H1 (cell line): Measurements from ENCODE around the gene SCNN1B. TPM values are rescaled to one million over a fixed set of nuclear protein-coding genes. Genes with fewer than 3 reads are reported as not detected.
A peak's percentile ranks its signal among the peaks of the same experiment; 100 is the strongest.

Experiments used
- CTCF ChIA-PET: fragments of 300-600 bp; sonication (Branson Sonifier 250); formaldehyde crosslinking; loops from one replicate; lab custom pipeline; 2021; ENCODE audit not compliant: partially characterized antibody; lab: Charles Lee
- POLR2A ChIA-PET: fragments of 300-600 bp; sonication (Branson Sonifier 250); formaldehyde crosslinking; loops from one replicate; lab custom pipeline; 2021; ENCODE audit warnings: inconsistent platforms; ENCODE audit not compliant: partially characterized antibody; lab: Charles Lee
- DNase-seq, 2 experiments: peaks; one replicate each; pipeline versions ENCODE4 v3.0.0 to v3.0.0-alpha.2; 2010 to 2022; ENCODE audit warnings: low spot score in 2 of 2, low read depth in 1 of 2, mixed read lengths in 1 of 2
- FAIRE-seq: peaks from 2 replicates; lab custom pipeline; 2011; peaks lifted over from hg19 to GRCh38; lab: Jason Lieb, UNC
- H2AFZ ChIP-seq: 2 replicates; pipeline ENCODE4 v1.8.1; 2012; ENCODE audit warnings: low read length, inconsistent platforms
- H2AK5ac ChIP-seq: 2 replicates; pipeline ENCODE4 v1.6.1; 2013; ENCODE audit warnings: low read depth, low read length
- H2BK120ac ChIP-seq: replicated peaks from 2 replicates; pipeline ENCODE3; 2013; ENCODE audit warnings: low read depth, low read length, inconsistent platforms
- H2BK12ac ChIP-seq: 2 replicates; pipeline ENCODE4 v1.6.1; 2013; ENCODE audit warnings: low read depth, low read length
- H2BK15ac ChIP-seq: 2 replicates; pipeline ENCODE4 v1.6.1; 2013; ENCODE audit warnings: low read length
- H2BK20ac ChIP-seq: 2 replicates; pipeline ENCODE4 v1.6.1; 2013; ENCODE audit warnings: low read length
- H2BK5ac ChIP-seq: 2 replicates; pipeline ENCODE4 v1.6.1; 2013; ENCODE audit warnings: low read depth, low read length
- H3K14ac ChIP-seq: 2 replicates; pipeline ENCODE4 v1.6.1; 2013; ENCODE audit warnings: inconsistent platforms; ENCODE audit not compliant: insufficient read length
- H3K18ac ChIP-seq: 2 replicates; pipeline ENCODE4 v1.6.1; 2013; ENCODE audit warnings: low read length; ENCODE audit errors: extremely low read depth
- H3K23ac ChIP-seq: 2 replicates; pipeline ENCODE4 v1.6.1; 2013; ENCODE audit warnings: inconsistent platforms; ENCODE audit not compliant: insufficient read length
- H3K23me2 ChIP-seq: 2 replicates; pipeline ENCODE4 v1.6.1; 2013; ENCODE audit warnings: low read depth, low read length
- H3K27ac ChIP-seq: 2 replicates; pipeline ENCODE4 v1.6.1; 2011; ENCODE audit warnings: low read depth, low read length, inconsistent platforms
- H3K27me3 ChIP-seq, 4 experiments: replicated peaks in 1 of 4; 1 replicate in 1 of 4; 2 replicates in 3 of 4; pipeline versions ENCODE4 v1.6.1 to v1.8.1; 2011 to 2013; ENCODE audit warnings: low read length in 3 of 4, mild to moderate bottlenecking in 3 of 4, inconsistent platforms in 2 of 4, mixed read lengths in 2 of 4, moderate library complexity in 1 of 4; ENCODE audit not compliant: control insufficient read depth in 3 of 4, insufficient read depth in 3 of 4; ENCODE audit errors: extremely low read depth in 1 of 4
- H3K36me3 ChIP-seq, 4 experiments: 2 replicates each; pipeline versions ENCODE4 v1.6.1 to v1.8.1; 2011 to 2013; ENCODE audit warnings: mild to moderate bottlenecking in 4 of 4, low read length in 3 of 4, moderate library complexity in 2 of 4, control low read depth in 1 of 4, inconsistent platforms in 1 of 4; ENCODE audit not compliant: insufficient read depth in 4 of 4, control insufficient read depth in 2 of 4
- H3K4ac ChIP-seq: replicated peaks from 2 replicates; pipeline ENCODE3; 2013; ENCODE audit warnings: low read length, low read depth, mixed read lengths, inconsistent platforms; ENCODE audit not compliant: insufficient read length
- H3K4me1 ChIP-seq, 4 experiments: replicated peaks in 1 of 4; 1 replicate in 1 of 4; 2 replicates in 3 of 4; pipeline versions ENCODE4 v1.6.1 to v1.8.1; 2011 to 2013; ENCODE audit warnings: low read length in 3 of 4, inconsistent platforms in 2 of 4, mixed read lengths in 1 of 4; ENCODE audit not compliant: insufficient read depth in 4 of 4, control insufficient read depth in 3 of 4
- H3K4me2 ChIP-seq, 2 experiments: 2 replicates each; pipeline versions ENCODE4 v1.6.1 to v1.8.1; 2011 to 2013; ENCODE audit warnings: low read depth in 2 of 2, low read length in 2 of 2, control low read depth in 1 of 2, inconsistent platforms in 1 of 2, mild to moderate bottlenecking in 1 of 2; ENCODE audit not compliant: insufficient read depth in 1 of 2
- H3K4me3 ChIP-seq, 4 experiments: fragments of 200-600, 300-600 bp in 1 of 4; sonication (generic), shearing (Covaris generic), sonication (Bioruptor Twin) in 1 of 4; 2 replicates each; pipeline versions ENCODE4 v1.5.1 to v1.8.1; 2011 to 2016; ENCODE audit warnings: low read length in 4 of 4, low read depth in 3 of 4, control low read depth in 2 of 4, inconsistent platforms in 2 of 4, mild to moderate bottlenecking in 2 of 4, mixed read lengths in 1 of 4, moderate library complexity in 1 of 4; ENCODE audit not compliant: insufficient read depth in 2 of 4; ENCODE audit errors: extremely low read depth in 1 of 4
- H3K56ac ChIP-seq: replicated peaks from 2 replicates; pipeline ENCODE3; 2013; ENCODE audit warnings: low read depth, mild to moderate bottlenecking, mixed read lengths, low read length, inconsistent platforms; ENCODE audit not compliant: insufficient read length
- H3K79me1 ChIP-seq: 2 replicates; pipeline ENCODE4 v1.6.1; 2013; ENCODE audit warnings: low read depth, low read length, control low read depth
- H3K79me2 ChIP-seq, 2 experiments: 2 replicates each; pipeline versions ENCODE4 v1.6.1 to v1.8.1; 2012 to 2013; ENCODE audit warnings: low read length in 2 of 2, mild to moderate bottlenecking in 2 of 2, inconsistent platforms in 1 of 2; ENCODE audit not compliant: insufficient read depth in 2 of 2, control insufficient read depth in 1 of 2
- H3K9ac ChIP-seq, 4 experiments: replicated peaks in 1 of 4; 1 replicate in 1 of 4; 2 replicates in 3 of 4; pipeline versions ENCODE4 v1.6.1 to v1.8.1; 2011 to 2013; ENCODE audit warnings: low read depth in 3 of 4, low read length in 3 of 4, control low read depth in 2 of 4, mild to moderate bottlenecking in 2 of 4, moderate library complexity in 2 of 4, inconsistent platforms in 1 of 4; ENCODE audit errors: extremely low read depth in 1 of 4
- H3K9me3 ChIP-seq, 2 experiments: 2 replicates each; pipeline versions ENCODE4 v1.6.1 to v1.8.1; 2012 to 2013; ENCODE audit warnings: mild to moderate bottlenecking in 2 of 2, moderate library complexity in 2 of 2, control low read depth in 1 of 2, inconsistent platforms in 1 of 2, low read depth in 1 of 2, low read length in 1 of 2, mixed read lengths in 1 of 2; ENCODE audit not compliant: insufficient read depth in 2 of 2
- H4K20me1 ChIP-seq, 2 experiments: replicated peaks in 1 of 2; 2 replicates each; pipeline versions ENCODE3 to v1.8.1; 2011 to 2013; ENCODE audit warnings: inconsistent platforms in 2 of 2, low read length in 2 of 2, mild to moderate bottlenecking in 1 of 2; ENCODE audit not compliant: insufficient read depth in 2 of 2, control insufficient read depth in 1 of 2
- H4K5ac ChIP-seq: 2 replicates; pipeline ENCODE4 v1.6.1; 2013; ENCODE audit warnings: low read length, low read depth, mixed read lengths, inconsistent platforms; ENCODE audit not compliant: insufficient read length
- H4K8ac ChIP-seq: 2 replicates; pipeline ENCODE4 v1.8.0; 2013; ENCODE audit warnings: mild to moderate bottlenecking, moderate library complexity, low read length, inconsistent platforms; ENCODE audit not compliant: insufficient read depth; ENCODE audit errors: extremely low read depth
- H4K91ac ChIP-seq: replicated peaks from 2 replicates; pipeline ENCODE3; 2013; ENCODE audit warnings: low read length, mixed read lengths, inconsistent platforms; ENCODE audit not compliant: insufficient read length
- CTBP2 ChIP-seq: IDR thresholded peaks from 2 replicates; pipeline ENCODE4 v1.7.0; 2011; ENCODE audit warnings: borderline replicate concordance, mild to moderate bottlenecking, moderate library complexity, mixed read lengths, low read length; ENCODE audit not compliant: insufficient read depth, insufficient read length
- RBBP5 ChIP-seq: IDR thresholded peaks from 2 replicates; pipeline ENCODE4 v1.7.1; 2012; ENCODE audit warnings: low read depth, mild to moderate bottlenecking, inconsistent platforms, low read length, moderate library complexity, borderline replicate concordance
- SUZ12 ChIP-seq: fragments of 200-600 bp; sonication (generic); IDR thresholded peaks from 2 replicates; pipeline ENCODE4 v1.6.1; 2012; ENCODE audit warnings: mild to moderate bottlenecking, inconsistent platforms, low read length, moderate library complexity, mixed read lengths
- WGBS, 2 experiments: shearing (Covaris generic) in 1 of 2; methylation state at CpG; one replicate each; pipeline versions ENCODE4 v1.1.6 to v1.1.7; 2013 to 2015; ENCODE audit warnings: low lambda C conversion rate in 2 of 2, mixed read lengths in 2 of 2, inconsistent platforms in 1 of 2, low coverage in 1 of 2, missing lambda C conversion rate in 1 of 2; ENCODE audit not compliant: insufficient replicate concordance in 2 of 2, insufficient coverage in 1 of 2, insufficient read length in 1 of 2; ENCODE audit errors: extremely low coverage in 1 of 2, missing lambda C conversion rate in 1 of 2; 5-methylcytosine and 5-hydroxymethylcytosine counted together
- polyA plus RNA-seq, 7 experiments: library from polyadenylated mRNA; depleted of rRNA in 3 of 7; stranded (reverse) in 5 of 7; unstranded in 2 of 7; fragments of >200 nt in 5 of 7; fragments of 200-250 nt in 2 of 7; gene quantifications; 1 replicate in 5 of 7; 2 replicates in 1 of 7; 4 replicates in 1 of 7; pipeline versions ENCODE4 v1.2.1 to v1.2.3, GENCODE V29; 2011 to 2013; ENCODE audit warnings: missing spikeins in 2 of 7, mixed read lengths in 2 of 7
- total RNA-seq: library from RNA; stranded (reverse); fragmentation: NEBNext Ultra II Directional; extraction: Animal tissue kit (Norgen Biotek cat#: 25700); gene quantifications from 2 replicates; pipeline ENCODE4 v1.2.1, GENCODE V29; 2021
- TF ChIP-seq, protein P1 (sequence below): IDR thresholded peaks from 2 replicates; pipeline ENCODE4 v1.6.1; 2012; ENCODE audit warnings: inconsistent platforms

Gene SCNN1B
- total and polyA plus RNA-seq, 2 of the 8 experiments (the other 6 are each of a cell fraction or from before 2014, with no cell fraction given): 0.20 to 0.95 TPM

DNA sequence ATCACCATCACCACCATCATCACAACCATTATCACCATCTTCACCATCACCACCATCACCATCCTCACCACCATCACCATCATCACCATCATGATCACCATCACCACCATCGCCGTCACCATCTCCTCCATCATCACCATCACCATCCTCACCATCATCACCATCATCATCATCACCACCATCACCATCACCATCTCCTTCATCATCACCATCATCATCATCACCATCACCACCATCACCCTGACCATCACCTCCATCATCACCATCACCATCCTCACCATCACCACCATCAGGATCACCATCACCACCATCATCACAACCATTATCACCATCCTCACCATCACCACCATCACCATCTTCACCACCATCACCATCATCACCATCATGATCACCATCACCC, 14.1 kb downstream of the SCNN1B start:
- Histone ChIP-seq H2AFZ (no peak overlapping the region), H3K18ac (no peak overlapping the region), H2BK120ac (no peak overlapping the region), H3K79me1 (no peaks in the 10 kb centered on the region), H2AK5ac (peak overlapping the region; percentile 71), H3K79me2 (no peaks in the 10 kb centered on the region), H3K14ac (no peak overlapping the region), H3K56ac (no peak overlapping the region), H2BK12ac (no peak overlapping the region), H3K27me3 (no peaks in the 10 kb centered on the region), H3K9ac (no peak overlapping the region), H3K4ac (no peak overlapping the region), H4K20me1 (peaks cover 0 to 8% of the 10 kb centered on the region in 2 experiments), H4K91ac (no peak overlapping the region), H3K23ac (no peak overlapping the region), H3K23me2 (peaks cover 12% of the 10 kb centered on the region; the same call in 1 of the 2 replicates), H3K4me2 (no peak overlapping the region), H3K9me3 (no peaks in the 10 kb centered on the region; a peak in 1 of 4 replicates), H4K5ac (no peak overlapping the region), H3K4me3 (no peak overlapping the region), H2BK20ac (no peak overlapping the region), H2BK5ac (no peak overlapping the region), H3K27ac (no peak overlapping the region), H3K4me1 (no peaks in the 10 kb centered on the region), H4K8ac (no peak overlapping the region), H2BK15ac (no peak overlapping the region), H3K36me3 (no peaks in the 10 kb centered on the region)
- ChIA-PET POLR2A (no interaction called here), CTCF (interaction anchor here (1.5 kb wide), 1 partner anchor 118 kb away, joined by 7 read pairs; no protein-coding TSS in a partner anchor)
- WGBS, 2 experiments: 92% methylated on average over 2 of the region's 2 CpGs; no CpG with 5 or more reads in 1 of the 2 experiments
- DNase-seq (no peak), FAIRE-seq (no peak)
- TF ChIP-seq CTBP2 (no peak), RBBP5 (no peak), SUZ12 (no peak)
- TF ChIP-seq, protein P1, sequence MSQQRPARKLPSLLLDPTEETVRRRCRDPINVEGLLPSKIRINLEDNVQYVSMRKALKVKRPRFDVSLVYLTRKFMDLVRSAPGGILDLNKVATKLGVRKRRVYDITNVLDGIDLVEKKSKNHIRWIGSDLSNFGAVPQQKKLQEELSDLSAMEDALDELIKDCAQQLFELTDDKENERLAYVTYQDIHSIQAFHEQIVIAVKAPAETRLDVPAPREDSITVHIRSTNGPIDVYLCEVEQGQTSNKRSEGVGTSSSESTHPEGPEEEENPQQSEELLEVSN: no peak
